PC-9 (cell line): ENCODE data around the gene GHR.

Source experiments
- CTCF ChIP-seq: fragments of 200-600 bp; sonication (generic); conservative IDR thresholded peaks from 2 replicates; pipeline ENCODE4 v1.6.1; 2017; ENCODE audit warnings: mixed run types, antibody characterized with exemption, mild to moderate bottlenecking, moderate library complexity
- EZH2 ChIP-seq: fragments of 200-600 bp; sonication (generic); IDR thresholded peaks from 2 replicates; pipeline ENCODE4 v1.8.0; 2017; ENCODE audit warnings: antibody characterized with exemption, low read depth

GRCh38 chr5:42624912-42625311 is 201.7 kb downstream of the GHR start:
- TF ChIP-seq CTCF (no peak), EZH2 (no peak)
